NOMO-1 treated with dmso at 0.1 percent for 144 hours (cell line): ENCODE data around the gene AOX1.
"Not testable (repeated sequence)": the region's sequence is repeated elsewhere in the genome, so short reads cannot be mapped to it uniquely, and the experiment has no call there.

Source experiments
- DNase-seq: peaks from one replicate; lab custom pipeline; 2025; ENCODE audit not compliant: unreplicated experiment; lab: John Stamatoyannopoulos, UW

The AOX1 gene

DNA sequence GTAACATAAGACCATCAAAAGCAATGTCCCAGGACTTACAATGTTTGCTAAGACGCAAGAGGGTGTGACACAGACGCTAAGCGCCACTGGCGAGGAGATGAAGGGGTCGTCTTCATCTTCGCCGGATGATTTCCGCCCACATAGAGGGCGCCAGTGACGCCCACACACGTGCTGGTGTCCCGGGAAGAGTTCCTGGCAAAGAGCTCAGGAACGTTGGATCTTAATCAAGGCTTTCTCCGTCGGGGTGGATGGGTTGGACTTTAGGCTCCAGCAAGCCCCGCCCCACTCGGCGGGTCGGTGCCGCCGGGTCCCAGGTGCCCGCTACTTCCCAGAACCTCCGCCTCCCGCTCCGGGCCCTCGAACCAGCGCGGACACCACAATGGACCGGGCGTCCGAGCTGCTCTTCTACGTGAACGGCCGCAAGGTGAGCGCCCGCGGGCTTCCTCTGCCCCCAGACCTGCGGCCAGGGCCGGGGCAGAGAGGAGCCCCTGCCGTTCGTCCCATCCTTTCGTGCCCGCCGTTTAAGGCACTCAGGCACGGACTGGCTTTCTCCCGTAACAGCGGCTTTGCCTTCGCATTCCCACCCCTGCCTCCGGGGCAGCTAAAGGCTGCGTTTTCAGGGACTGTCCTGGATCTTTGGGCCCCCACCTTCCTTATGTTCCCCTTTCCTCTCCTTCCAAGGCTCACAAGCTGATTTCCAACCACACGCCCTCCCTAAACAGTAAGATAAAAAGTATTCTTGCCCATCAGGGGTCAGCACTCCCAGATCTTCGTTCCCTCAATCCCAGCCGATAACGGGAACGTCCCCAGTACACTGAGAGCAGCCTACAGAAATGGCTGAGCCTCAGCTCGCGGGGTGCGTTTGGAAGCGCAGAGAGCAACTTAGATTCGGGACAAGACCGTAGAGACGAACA, at the start of gene AOX1:
Gene AOX1, plus strand, starts transcription at position 285 of the 914 bp plus-strand sequence. Its CDS starts 95 bp downstream, at position 380.
- no peak for DNase-seq

DNA sequence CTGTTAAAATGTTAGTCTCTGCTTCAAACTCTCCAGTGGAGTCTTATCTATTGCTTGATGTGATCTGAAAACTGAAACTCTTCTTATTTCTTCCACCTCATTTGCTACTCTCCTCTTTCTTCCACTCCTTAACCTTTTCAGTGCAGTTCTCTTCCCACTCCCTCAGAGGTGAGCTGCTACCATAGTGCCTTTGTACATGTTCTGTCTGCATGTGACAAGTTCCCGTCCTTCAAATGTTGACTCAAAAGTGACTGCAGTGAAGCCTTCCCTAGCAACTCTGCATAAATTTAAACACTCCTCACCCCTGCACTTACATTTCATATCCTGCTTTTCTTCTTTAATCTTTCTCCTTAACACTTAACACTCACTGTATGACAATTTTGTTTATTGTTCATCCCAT, 47.7 kb upstream of the AOX1 start:
- DNase-seq, result no peak

DNA sequence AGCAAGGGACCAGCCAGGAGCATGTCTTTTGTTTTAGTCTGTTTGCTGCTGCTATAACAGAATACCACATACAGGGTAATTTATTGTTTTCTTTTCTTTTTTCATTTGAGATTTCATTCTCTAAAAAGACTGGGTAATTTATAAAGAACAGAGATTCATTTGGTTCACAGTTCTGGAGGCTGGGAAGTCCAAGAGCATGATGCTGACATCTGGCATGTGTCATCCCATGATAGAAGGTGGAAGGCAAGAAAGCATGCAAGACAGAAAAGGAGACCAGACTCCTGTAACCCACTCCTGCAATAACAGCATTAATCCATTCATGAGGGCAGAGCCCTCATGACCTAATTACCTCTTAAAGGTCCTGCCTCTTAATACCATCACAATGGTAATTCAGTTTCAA, 45.0 kb upstream of the AOX1 start:
- DNase-seq, result no peak

DNA sequence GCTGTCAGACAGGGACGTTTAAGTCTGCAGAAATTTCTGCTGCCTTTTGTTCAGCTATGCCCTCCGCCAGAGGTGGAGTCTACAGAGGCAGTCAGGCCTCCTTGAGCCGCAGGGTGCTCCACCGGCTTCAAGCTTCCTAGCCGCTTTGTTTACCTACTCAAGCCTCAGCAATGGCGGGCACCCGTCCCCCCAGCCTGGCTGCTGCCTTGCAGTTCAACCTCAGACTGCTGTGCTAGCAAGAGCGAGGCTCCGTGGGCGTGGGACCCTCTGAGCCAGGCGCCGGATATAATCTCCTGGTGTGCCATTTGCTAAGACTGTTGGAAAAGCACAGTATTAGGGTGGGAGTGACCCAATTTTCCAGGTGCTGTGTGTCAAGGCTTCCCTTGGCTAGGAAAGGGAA, 19.2 kb upstream of the AOX1 start:
- DNase-seq, result not testable (repeated sequence)

DNA sequence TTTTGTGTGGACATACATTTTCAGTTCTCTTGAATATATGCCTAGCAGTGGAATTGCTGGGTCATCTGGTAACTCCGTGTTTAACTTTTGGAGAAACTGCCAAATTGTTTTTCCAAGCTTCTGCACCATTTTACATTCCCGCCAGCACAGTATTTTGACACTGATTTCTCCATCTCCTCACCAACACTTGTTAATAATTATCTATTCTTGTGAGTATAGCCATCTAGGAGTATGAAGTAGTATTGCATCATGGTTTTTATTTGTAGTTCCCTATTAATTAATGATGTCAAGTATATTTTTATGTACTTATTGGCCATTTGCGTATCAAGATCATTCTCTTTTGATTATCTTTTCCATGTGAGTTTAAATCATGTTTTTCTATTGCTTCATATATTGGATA, 17.9 kb upstream of the AOX1 start:
- DNase-seq, result no peak

DNA sequence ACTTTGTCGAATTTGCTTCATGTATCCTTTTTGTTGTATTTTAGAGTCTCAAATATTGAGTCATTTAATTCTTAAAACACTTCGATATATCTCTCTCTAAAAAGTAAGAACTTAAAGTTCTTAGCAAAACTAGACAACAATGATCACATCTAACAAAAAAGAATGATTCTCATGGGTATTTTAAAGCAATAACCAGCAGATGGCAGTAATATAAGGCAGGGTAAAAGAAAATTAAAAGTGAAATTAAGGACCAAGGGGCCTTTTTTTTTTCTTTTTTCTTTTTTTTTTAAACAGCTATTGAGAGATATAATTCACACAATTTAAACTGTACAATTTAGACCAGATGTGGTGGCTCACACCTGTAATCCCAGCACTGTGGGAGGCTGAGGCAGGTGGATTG, 9.9 kb upstream of the AOX1 start:
- no peak for DNase-seq

DNA sequence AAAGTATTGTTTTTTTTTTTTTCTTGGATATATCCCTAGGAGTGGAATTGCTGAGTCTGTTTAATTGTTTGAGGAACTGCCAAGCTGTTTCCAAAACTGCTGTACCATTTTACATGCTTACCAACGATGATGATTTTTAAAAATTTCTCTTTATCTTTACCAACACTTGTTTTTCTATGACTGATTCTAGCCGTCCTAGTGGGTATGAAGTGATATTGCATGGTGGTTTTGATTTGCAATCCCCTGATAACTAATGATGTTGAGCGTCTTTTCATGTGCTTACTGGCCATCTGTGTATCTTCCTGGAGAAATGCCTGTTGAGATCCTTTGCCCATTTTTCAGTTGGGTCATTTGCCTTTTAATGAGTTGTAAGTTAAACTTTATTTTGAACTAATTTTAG, 8.8 kb upstream of the AOX1 start:
- no peak for DNase-seq

DNA sequence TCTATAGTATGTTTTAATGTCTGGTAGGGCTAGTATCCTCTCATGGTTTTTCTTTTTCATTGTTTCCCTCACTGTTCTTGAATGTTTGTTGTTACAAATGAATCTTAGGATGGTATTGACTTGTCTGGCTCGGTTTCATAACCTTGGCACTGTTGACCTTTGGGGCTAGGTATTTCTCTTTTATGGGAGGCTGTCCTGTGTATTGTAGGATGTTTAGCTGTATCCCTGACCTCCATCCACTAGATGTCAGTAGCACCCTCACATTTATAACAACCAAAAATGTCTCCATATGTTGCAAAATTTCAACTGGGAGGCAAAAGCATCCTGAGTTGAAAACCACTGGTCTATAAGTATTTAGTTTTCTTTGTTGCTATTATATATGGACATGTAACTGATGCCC, 7.0 kb upstream of the AOX1 start:
- DNase-seq, result no peak

DNA sequence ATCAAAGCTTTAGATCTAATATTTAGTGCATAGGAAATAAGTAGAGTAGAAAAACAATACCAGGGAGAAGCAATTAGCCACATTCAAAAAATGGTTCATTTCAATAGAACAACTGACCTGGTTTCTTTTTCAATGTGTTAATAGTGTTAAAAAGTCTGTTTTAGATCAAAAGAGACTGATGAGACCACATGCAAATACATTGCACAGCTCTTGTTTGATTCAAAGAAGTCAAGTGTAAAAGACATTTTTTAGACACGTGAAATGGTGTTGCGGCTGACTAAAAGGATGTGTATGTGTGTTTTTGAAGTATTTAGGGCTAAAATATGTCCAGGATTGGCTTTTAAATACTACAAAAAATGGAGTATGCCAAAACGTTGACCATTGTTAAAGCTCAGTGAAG, 1.2 kb upstream of the AOX1 start:
- no peak for DNase-seq

DNA sequence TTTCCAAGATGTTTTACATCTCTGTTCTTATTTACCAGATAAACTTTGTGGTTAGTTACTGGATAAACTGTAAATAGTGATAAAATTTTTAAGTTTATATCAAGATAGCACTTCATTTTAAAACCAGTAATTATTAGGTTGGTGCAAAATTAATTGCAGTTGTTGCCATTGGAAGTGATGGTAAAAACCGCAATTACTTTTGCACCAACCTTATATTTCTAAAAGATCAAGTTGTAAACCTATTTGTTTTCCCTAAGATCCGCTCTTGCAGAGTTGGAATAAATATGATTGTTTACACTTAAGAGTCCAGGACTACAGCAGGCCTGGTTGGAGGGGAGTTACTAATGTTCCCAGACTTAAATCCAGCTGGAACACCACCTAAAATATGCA, 479 bp upstream of the AOX1 start:
- DNase-seq, result no peak

DNA sequence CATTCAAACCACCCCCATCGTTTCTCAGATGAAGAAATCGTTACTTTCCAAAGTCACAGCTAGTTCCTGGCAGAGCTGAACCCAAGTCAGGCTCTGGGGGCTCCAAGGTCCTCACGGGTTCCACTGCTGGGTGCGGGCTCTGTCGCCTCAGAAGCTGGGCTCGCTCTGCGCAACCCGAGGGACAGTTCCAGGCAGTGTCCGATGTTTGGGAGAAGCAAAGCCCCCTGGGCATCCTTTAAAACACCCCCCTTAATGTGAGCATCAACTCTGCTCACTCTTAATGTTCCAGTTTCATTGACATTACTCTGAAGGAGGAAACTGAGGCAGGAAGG, 796 bp downstream of the AOX1 start:
- no peak for DNase-seq

DNA sequence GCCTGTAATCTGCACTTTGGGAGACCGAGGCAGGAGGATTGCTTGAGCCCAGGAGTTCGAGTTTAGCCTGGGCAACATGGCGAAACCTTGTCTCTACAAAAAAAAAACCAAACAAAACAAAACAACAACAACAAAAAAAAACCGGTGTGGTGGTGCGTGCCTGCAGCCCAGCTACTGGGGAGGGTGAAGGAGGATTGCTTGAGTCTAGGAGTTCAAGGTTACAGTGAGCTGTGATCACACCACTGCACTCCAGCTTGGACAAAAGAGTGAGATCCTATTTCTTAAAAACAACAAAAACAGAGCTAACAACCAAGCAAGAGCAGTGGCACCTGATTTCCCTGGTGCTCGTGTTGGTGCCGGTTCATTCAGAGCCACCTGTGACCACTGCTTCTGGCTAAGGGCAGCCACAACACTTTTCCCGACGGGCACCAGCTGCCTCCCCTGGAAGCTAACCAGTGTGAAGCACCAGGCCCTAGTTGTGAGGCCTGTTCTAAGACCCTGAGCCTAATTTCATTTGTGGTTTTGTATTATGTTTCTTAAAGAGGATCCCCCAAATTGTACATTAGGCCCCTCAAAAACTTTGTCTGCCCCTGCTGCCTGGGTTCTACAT, 1.3 kb downstream of the AOX1 start:
- no peak for DNase-seq

DNA sequence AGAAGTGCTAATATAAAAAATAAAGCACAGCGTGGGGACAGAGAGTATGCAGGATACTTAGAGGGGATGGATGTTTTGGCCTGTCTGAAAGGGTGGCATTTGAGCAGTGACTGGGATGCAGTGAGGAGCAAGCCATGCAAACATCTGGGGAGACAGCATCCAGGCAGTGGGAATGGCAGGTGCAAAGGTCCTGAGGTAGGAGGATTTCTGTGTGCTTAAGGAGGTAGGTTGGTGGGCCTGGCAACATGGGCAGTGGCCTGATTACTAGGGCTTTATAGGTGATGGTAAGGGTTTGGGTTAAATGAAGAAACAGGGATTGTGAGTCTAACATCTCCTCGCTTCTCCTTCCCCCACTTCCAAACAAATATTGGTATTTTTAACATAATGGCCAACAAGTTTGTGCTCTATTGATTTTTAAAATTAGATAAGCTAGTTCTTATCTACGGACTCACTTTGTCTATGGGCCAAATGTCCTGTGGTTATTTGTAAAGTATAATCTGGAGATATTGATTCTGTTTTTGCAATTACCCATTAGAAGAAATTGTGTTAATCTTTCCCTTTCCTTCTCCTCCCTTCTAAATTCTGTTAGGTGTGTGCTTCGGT, 2.4 kb downstream of the AOX1 start:
- no peak for DNase-seq

DNA sequence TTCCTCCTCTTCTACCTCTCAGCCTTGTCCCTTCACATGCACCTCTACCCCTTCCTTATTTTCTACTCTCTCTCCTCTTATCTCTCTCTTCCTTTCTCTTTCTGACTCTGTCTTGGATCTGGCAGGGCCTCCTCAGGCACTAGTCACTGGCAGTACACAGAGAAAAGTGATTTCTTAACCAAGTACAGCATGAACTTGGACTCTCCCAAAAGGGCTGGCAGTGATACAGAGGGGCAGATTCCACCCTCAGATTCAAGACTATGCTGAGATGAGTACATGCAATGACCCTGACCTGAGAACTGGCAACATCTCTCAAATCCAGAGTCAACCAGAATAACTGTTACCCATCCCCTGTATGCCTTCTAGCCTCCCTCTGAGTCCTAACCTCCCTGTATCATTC, 4.3 kb downstream of the AOX1 start:
- no peak for DNase-seq

DNA sequence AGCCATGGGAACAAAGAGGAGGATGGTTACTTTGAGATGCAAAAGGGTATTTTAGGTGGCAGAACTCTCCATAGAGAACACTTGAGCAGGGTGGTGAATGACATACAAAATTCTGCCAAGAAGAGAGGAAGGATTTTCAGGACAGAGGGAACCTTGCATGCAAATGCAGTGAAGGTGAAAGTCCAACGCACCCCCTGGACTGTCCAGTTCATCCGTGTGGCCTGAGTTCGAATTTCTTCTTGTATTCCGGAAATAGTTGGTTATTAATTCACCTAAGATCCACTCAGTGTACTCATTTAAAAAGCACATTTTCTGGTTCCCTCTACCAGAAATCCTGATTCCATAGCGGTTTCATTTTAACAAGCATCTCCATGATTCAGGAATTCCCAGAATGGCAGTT, 5.5 kb downstream of the AOX1 start:
- no peak for DNase-seq

DNA sequence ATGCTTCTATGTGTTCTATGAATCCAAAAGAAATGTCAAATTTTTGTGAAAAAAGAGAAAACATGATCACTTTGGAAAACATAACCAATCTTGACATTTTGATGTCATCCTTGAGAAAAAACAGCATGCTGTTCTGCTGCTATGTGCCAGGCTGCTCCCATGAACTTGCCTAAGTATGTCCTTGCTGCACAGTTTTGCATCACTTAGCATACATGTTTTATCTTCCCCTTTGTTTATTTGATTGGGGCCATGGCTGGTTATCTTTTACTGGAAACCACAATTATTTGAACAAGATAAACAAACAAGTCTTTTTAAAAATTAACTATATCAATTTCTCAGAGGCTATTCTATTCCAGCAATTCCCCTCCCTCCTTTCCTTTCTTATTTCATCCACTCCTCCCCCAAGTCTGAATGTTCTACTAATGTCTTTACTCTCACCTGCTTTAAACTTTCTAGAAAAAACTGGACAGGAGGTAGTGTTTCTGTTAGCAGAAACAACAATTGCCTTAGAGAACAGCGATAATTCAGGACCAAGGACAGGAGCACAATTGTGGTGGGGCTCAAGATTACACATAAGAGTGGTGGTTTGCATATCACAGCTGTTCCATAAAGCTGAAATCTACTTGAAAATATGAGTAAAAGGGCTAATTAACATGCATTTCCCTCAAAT, 6.7 kb downstream of the AOX1 start:
- no peak for DNase-seq

DNA sequence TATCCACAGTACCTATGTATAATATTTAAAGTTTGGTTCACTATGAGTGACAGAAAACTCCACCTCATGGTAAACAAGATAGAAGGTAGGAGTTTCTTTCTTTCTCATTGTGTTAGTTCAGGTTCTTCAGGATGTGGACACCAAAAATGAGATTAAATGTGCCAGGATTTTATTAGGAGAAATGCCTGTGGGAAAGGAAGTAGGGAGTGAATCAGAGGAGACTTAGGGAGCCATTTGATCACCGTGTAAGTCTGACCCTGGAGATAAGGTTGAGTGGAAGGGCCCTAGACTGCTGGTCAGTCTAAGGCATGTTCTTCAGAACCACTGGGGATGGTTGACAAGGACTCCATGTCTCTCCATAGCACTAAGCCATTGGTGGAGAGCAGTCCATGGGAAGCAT, 8.1 kb downstream of the AOX1 start:
- DNase-seq, result no peak

DNA sequence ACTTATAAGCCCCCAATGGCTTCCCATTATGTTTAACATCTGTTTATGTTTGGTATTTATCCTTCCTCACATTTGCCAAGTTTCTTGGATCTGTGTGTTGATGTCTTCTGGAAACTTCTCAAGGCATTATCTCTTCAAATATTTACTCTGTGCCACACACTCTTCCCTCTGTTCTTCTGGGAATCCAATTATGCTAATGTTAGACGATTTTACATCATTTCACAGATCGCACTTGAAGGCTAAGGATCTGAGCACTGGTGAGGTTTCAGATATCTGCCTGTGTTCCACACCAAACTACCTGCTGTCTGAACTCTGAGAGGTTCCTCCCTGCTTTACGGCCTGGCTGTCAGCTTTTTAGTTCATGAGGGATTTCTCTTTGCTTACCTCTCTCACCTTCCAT, 10.1 kb downstream of the AOX1 start:
- no peak for DNase-seq

DNA sequence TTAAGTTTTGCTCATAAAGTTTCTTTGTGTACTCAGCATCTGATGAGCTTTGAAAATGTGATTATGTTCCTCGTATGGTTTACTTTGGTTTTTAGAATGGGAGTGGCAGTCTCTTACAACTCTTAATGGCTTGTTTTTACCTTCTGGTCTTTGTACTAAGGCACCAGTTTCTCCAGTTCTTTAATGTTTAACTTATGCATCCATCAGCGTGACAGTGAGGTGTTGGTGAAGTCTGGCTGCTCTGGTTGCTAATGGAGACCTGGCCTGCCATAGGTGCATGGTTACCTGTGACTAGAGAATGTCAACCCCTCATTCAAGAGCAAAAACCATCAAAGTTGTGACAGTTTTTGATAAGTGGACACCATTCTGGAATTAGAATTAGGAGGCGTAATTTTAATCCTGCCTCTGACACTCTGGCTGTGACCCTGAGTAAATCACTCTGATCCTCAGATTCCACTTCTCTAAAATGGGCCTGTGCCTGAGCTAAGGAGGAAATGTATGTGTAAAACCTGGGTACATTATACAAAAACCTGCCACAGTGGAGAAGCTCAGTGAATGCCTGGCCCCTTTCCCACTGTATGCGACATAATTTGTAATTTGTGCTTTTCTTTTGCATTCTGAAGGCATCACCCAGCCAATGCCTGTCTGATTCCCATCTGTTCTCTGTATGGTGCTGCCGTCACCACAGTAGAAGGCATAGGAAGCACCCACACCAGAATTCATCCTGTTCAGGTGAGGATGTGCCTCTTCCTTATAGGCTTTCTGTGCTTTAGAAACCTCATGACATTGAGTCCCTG, 11.2 kb downstream of the AOX1 start:
- DNase-seq, result no peak

DNA sequence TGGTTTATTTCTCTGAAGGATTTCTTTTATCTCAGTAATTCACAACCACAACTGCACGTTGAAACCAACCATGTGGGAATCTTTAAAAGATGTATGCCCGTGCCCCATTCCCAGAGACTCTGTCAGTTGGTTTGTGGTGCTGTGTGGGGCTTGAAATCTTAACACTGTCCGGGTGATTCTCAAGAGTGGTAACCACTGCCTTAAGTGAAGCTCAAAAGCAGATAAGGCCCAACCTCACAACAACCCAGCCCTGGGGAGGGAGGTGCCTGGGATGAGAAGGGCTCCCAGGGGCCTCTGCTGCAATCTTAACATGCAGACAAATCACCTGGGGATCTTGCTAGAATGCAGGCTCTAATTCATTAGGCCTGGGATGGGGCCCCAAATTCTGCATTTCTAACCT, 13.4 kb downstream of the AOX1 start:
- DNase-seq, result no peak
